Mucosa of rectum (tissue), 2 donors: ENCODE measurements around the gene ELAVL1.

ENCODE experiments used
- H3K27ac ChIP-seq, 2 donors: one replicate each; pipeline ENCODE4 v1.7.0; 2013; ENCODE audit warnings: inconsistent platforms in 2 of 2, low read depth in 2 of 2, low read length in 2 of 2
- H3K27me3 ChIP-seq, 2 donors: one replicate each; pipeline ENCODE4 v1.7.0; 2013; ENCODE audit warnings: low read length in 2 of 2; ENCODE audit not compliant: control insufficient read depth in 2 of 2, insufficient read depth in 2 of 2
- H3K36me3 ChIP-seq, 2 donors: one replicate each; pipeline ENCODE4 v1.7.0; 2013; ENCODE audit warnings: low read length in 2 of 2; ENCODE audit not compliant: control insufficient read depth in 2 of 2, insufficient read depth in 2 of 2
- H3K4me1 ChIP-seq, 2 donors: one replicate each; pipeline ENCODE4 v1.7.0; 2013; ENCODE audit warnings: low read length in 2 of 2, mild to moderate bottlenecking in 1 of 2; ENCODE audit not compliant: control insufficient read depth in 2 of 2, insufficient read depth in 2 of 2
- H3K4me3 ChIP-seq, 2 donors: one replicate each; pipeline ENCODE4 v1.7.0; 2013; ENCODE audit warnings: low read length in 2 of 2
- H3K9ac ChIP-seq, 2 donors: one replicate each; pipeline ENCODE4 v1.7.0; 2013; ENCODE audit warnings: low read length in 2 of 2, low read depth in 1 of 2, mild to moderate bottlenecking in 1 of 2
- H3K9me3 ChIP-seq, 2 donors: one replicate each; pipeline ENCODE4 v1.7.0; 2013; ENCODE audit warnings: low read length in 2 of 2; ENCODE audit not compliant: control insufficient read depth in 2 of 2
- donor health status: healthy.
- donor health status: Normal muscosa, but diverticular disease.

Gene ELAVL1

GRCh38 chr19:7970716-7971448, 34.6 kb downstream of the ELAVL1 start:
- no peak overlapping the region for H3K9ac ChIP-seq
- H3K4me1 ChIP-seq, result no peaks in the 10 kb centered on the region
- no peaks in the 10 kb centered on the region for H3K9me3 ChIP-seq
- no peaks in the 10 kb centered on the region for H3K27me3 ChIP-seq
- H3K4me3 ChIP-seq, result no peak overlapping the region
- H3K36me3 ChIP-seq, result peaks cover 40 to 60% of the 10 kb centered on the region in 2 donors
- H3K27ac ChIP-seq, result no peak overlapping the region

DNA sequence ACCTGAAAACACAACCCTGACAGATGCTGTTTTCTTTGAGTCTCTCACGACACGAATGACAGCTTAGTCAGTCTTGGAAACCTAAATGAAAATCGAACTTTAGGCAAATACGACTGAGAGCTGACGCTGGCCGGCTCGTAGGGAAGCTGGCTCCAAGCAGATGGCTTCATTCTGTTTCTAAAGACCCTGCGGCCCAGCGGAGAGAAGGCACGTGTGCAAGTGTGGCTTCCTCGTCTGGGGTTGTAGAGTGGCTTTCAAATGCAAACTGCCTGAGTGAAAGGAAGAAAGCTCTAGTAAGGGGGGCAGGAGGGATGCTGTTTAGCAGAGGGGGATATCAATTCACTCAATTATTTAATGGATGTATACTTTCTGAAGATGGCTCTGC, 35.9 kb downstream of the ELAVL1 start:
- no peak overlapping the region for H3K27ac ChIP-seq
- H3K4me3 ChIP-seq, result no peak overlapping the region
- H3K36me3 ChIP-seq, result peaks cover 45 to 65% of the 10 kb centered on the region in 2 donors
- no peaks in the 10 kb centered on the region for H3K9me3 ChIP-seq
- H3K9ac ChIP-seq, result no peak overlapping the region
- H3K4me1 ChIP-seq, result no peaks in the 10 kb centered on the region
- no peaks in the 10 kb centered on the region for H3K27me3 ChIP-seq

- H3K27me3 ChIP-seq, result no peaks in the 10 kb centered on the region
- no peak overlapping the region for H3K9ac ChIP-seq
- H3K9me3 ChIP-seq, result no peaks in the 10 kb centered on the region
- peaks cover 45 to 63% of the 10 kb centered on the region in 2 donors for H3K36me3 ChIP-seq
- no peaks in the 10 kb centered on the region for H3K4me1 ChIP-seq
- H3K27ac ChIP-seq, result no peak overlapping the region
- no peak overlapping the region for H3K4me3 ChIP-seq
Observed at GRCh38 chr19:7968796-7969554, 36.5 kb downstream of the ELAVL1 start.

- Histone ChIP-seq H3K9ac (no peak overlapping the region), H3K4me3 (no peak overlapping the region), H3K4me1 (no peaks in the 10 kb centered on the region), H3K27ac (no peak overlapping the region), H3K36me3 (peaks cover 46 to 60% of the 10 kb centered on the region in 2 donors), H3K27me3 (no peaks in the 10 kb centered on the region), H3K9me3 (no peaks in the 10 kb centered on the region)
Observed at GRCh38 chr19:7968008-7968795, 37.2 kb downstream of the ELAVL1 start.

DNA sequence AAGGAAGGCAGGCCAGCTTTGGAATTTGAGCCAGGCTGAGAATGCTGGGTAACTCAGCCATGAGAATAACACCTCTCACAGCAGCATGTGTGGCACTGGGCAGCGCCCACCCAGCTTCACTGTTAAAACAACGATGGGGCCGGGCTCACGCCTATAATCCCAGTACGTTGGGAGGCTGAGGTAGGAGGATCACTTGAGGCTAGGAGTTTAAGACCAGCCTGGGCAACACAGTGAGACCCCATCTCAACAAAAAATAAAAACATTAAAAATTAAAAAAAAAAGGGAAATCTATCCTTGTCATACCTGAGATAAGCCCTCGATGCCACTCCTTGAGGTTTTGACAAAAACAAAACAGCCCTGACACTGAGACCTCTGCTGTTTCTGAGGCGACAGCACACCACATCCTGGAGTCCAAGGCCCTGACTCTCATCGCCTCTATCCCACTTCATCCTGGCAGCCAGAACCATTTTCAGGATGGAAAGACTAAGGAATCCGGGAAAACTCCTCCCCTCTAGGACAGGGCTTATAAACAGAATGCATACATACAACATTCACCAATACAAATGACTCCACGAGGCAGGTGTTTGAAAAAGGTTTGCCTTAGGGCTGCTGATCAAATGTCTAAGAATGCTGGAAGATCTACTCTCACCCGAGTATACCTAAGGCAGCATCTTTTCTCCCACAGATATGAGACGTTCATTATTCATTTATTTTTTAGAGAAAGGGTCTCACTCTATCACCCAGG, 39.3 kb downstream of the ELAVL1 start:
- Histone ChIP-seq H3K27ac (no peak overlapping the region), H3K9me3 (no peaks in the 10 kb centered on the region), H3K4me3 (no peak overlapping the region), H3K27me3 (no peaks in the 10 kb centered on the region), H3K4me1 (no peaks in the 10 kb centered on the region), H3K36me3 (peaks cover 42 to 60% of the 10 kb centered on the region in 2 donors), H3K9ac (no peak overlapping the region)

DNA sequence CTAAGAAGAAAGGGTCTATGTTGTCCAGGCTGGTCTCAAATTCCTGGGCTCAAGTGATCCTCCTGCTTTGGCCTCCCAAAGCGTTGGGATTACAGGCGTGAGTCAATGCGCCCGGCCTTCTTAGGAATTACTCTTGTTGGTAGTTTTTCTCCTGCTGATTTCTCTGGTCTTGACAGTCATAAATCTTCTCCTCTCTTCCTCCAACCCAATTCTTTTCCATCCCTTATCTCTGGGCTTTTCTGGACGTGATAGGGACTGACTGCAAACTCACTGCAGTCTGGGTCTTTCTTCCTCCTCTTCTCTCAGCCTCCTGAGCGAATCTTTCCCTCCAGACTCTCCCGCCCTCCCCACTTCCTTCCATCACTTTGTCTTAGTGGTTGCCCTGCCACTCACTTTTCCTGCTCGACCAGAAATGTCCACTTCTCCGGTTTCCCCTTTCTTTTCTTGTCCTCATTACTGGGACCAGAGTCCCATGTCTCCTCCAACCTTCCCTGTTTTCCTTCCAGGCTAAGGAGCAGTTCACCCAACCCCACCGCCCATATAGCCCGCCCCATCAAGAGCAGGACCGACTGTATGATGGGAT, 40.1 kb downstream of the ELAVL1 start:
- peaks cover 46 to 59% of the 10 kb centered on the region in 2 donors for H3K36me3 ChIP-seq
- no peaks in the 10 kb centered on the region for H3K27me3 ChIP-seq
- no peak overlapping the region for H3K9ac ChIP-seq
- H3K27ac ChIP-seq, result no peak overlapping the region
- no peaks in the 10 kb centered on the region for H3K9me3 ChIP-seq
- H3K4me1 ChIP-seq, result no peaks in the 10 kb centered on the region
- no peak overlapping the region for H3K4me3 ChIP-seq

DNA sequence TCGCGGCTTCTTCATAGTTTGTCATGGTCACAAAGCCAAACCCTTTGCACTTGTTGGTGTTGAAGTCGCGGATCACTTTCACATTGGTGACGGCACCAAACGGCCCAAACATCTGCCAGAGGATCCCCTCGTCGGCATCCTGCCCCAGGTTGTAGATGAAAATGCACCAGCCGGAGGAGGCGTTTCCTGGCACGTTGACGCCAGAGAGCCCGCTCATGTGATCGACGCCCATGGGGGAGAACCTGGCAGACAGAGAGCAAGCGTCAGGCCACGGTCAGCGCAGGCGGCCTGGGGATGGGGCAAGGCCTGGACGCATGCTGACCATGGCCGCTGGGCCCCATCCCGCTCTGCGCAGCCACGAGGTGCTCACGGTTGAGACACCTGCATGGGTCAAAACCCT, 41.9 kb downstream of the ELAVL1 start:
- no peaks in the 10 kb centered on the region for H3K4me1 ChIP-seq
- H3K27me3 ChIP-seq, result no peaks in the 10 kb centered on the region
- peaks cover 48 to 55% of the 10 kb centered on the region in 2 donors for H3K36me3 ChIP-seq
- H3K9ac ChIP-seq, result no peak overlapping the region
- H3K9me3 ChIP-seq, result no peaks in the 10 kb centered on the region
- H3K4me3 ChIP-seq, result no peak overlapping the region
- no peak overlapping the region for H3K27ac ChIP-seq

GRCh38 chr19:7962644-7963268, 42.7 kb downstream of the ELAVL1 start:
- Histone ChIP-seq H3K27me3 (no peaks in the 10 kb centered on the region), H3K4me1 (no peaks in the 10 kb centered on the region), H3K27ac (no peak overlapping the region), H3K9me3 (no peaks in the 10 kb centered on the region), H3K36me3 (peaks cover 42 to 53% of the 10 kb centered on the region in 2 donors), H3K4me3 (no peak overlapping the region), H3K9ac (no peak overlapping the region)

DNA sequence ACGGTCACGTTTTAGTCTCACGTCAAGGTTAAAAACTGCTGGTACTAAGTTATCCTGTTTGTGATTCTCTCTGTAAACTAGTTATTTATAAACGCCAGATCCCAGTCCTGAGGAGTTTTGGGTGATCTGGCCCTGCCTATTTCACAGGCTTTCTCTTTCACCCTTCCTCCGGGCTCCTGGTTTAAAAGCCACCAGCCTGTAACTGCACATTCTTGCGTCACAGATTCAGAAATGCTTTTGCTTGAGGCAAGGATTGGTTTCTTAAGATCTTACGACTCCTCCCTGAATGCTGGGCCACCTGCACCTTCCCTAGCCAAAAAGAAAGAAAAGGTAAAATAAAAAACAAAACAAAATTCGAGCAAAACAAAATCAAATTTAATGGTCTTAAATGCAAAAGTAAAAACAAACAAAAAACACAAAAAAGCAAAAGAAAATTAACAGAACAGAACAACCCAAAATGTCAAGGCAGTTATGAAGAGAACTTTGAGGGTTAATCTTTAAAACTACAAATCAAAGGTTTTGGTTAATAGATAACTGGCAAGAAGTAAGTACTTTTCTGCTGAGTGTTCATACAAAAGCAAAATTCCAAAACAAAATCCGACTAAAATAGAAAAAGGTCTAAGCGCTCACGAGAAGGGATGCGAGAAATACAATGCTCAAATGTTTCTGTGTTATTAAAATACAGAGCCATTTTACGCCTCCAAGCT, 43.4 kb downstream of the ELAVL1 start:
- H3K36me3 ChIP-seq, result peaks cover 35 to 48% of the 10 kb centered on the region in 2 donors
- H3K27me3 ChIP-seq, result no peaks in the 10 kb centered on the region
- H3K4me3 ChIP-seq, result no peak overlapping the region
- no peaks in the 10 kb centered on the region for H3K9me3 ChIP-seq
- no peak overlapping the region for H3K9ac ChIP-seq
- no peak overlapping the region for H3K27ac ChIP-seq
- H3K4me1 ChIP-seq, result no peaks in the 10 kb centered on the region
